ENCODE results near the gene NCKAP5. TPM values are rescaled to one million over a fixed set of nuclear protein-coding genes. Genes with fewer than 3 reads are reported as not detected.

Gene NCKAP5
- total and polyA plus RNA-seq, 11 donors, result 0.51 to 10.5 (median 5.2) TPM

- H3K27me3 ChIP-seq, result no peaks in the 10 kb centered on the region
- H3K4me1 ChIP-seq, result no peaks in the 10 kb centered on the region
- H3K9me3 ChIP-seq, result no peaks in the 10 kb centered on the region
- ATAC-seq (no peak), DNase-seq (no peak)
- TF ChIP-seq CTCF (IDR thresholded peaks at IDR 0.05) (no peak), POLR2A (IDR thresholded peaks at IDR 0.05) (no peak)
- no peak overlapping the region for H3K4me3 ChIP-seq
- H3K36me3 ChIP-seq, result no peaks in the 10 kb centered on the region
- intact Hi-C loops (cut with DNase I), result no loop called here
- no peak overlapping the region for H3K27ac ChIP-seq
- 84 to 92% (median 89%) methylated on average over 2 of the region's 2 CpGs for WGBS, 4 donors
Measured at GRCh38 chr2:132958887-132959286, 609.4 kb downstream of the NCKAP5 start.

GRCh38 chr2:132955871-132956615 is 612.2 kb downstream of the NCKAP5 start:
- 87 to 95% (median 91%) methylated on average over 6 of the region's 6 CpGs for WGBS, 4 donors
- no peaks in the 10 kb centered on the region for H3K9me3 ChIP-seq
- no peak overlapping the region for H3K27ac ChIP-seq
- H3K36me3 ChIP-seq, result no peaks in the 10 kb centered on the region
- TF ChIP-seq CTCF (IDR thresholded peaks at IDR 0.05), result no peak
- TF ChIP-seq POLR2A (IDR thresholded peaks at IDR 0.05), result no peak
- H3K4me1 ChIP-seq, result no peaks in the 10 kb centered on the region
- DNase-seq, result no peak
- H3K27me3 ChIP-seq, result no peaks in the 10 kb centered on the region
- intact Hi-C loops (cut with DNase I), result no loop called here
- ATAC-seq, result no peak
- no peak overlapping the region for H3K4me3 ChIP-seq

- Histone ChIP-seq H3K9me3 (no peaks in the 10 kb centered on the region), H3K36me3 (no peaks in the 10 kb centered on the region), H3K4me1 (no peaks in the 10 kb centered on the region), H3K4me3 (no peak overlapping the region), H3K27ac (no peak overlapping the region), H3K27me3 (no peaks in the 10 kb centered on the region)
- no peak for ATAC-seq
- intact Hi-C loops (cut with DNase I), result no loop called here
- DNase-seq, result no peak
- TF ChIP-seq CTCF (IDR thresholded peaks at IDR 0.05) (no peak), POLR2A (IDR thresholded peaks at IDR 0.05) (no peak)
- WGBS, 4 donors, result 83 to 100% (median 89%) methylated on average over 1 of the region's 1 CpG
Measured at GRCh38 chr2:132953771-132954170, 614.5 kb downstream of the NCKAP5 start.

GRCh38 chr2:132951008-132951714 is 617.1 kb downstream of the NCKAP5 start:
- no peak overlapping the region for H3K27ac ChIP-seq
- WGBS, 4 donors, result 58 to 68% (median 63%) methylated on average over 8 of the region's 8 CpGs
- intact Hi-C loops (cut with DNase I), result no loop called here
- ATAC-seq (no peak), DNase-seq (no peak)
- H3K27me3 ChIP-seq, result no peaks in the 10 kb centered on the region
- no peaks in the 10 kb centered on the region for H3K9me3 ChIP-seq
- H3K4me1 ChIP-seq, result no peaks in the 10 kb centered on the region
- no peak overlapping the region for H3K4me3 ChIP-seq
- no peaks in the 10 kb centered on the region for H3K36me3 ChIP-seq
- TF ChIP-seq CTCF (IDR thresholded peaks at IDR 0.05) (no peak), POLR2A (IDR thresholded peaks at IDR 0.05) (no peak)
